Endothelial cell of umbilical vein (primary cell): ENCODE data around the gene SYNDIG1. TPM values are rescaled to one million over a fixed set of nuclear protein-coding genes. Genes with fewer than 3 reads are reported as not detected.

Experiments
- BruUV-seq: library from RNA; stranded (reverse); fragments of 400-500 nt; replicated peaks from 2 replicates; lab custom pipeline; 2021; lab: Mats Ljungman, UMichigan
- CTCF ChIA-PET: fragments of 300-600, 350-600 bp; sonication (Branson Sonifier 250); formaldehyde crosslinking; loops from one replicate; lab custom pipeline; 2021; ENCODE audit warnings: antibody characterized with exemption, inconsistent platforms; lab: Charles Lee
- POLR2A ChIA-PET: fragments of 300-600, 350-600 bp; sonication (Branson Sonifier 250); formaldehyde crosslinking; loops from one replicate; lab custom pipeline; 2021; ENCODE audit warnings: antibody characterized with exemption, inconsistent platforms; lab: Charles Lee
- DNase-seq: peaks from one replicate; pipeline ENCODE4 v3.0.0-alpha.2; 2011; ENCODE audit warnings: low read depth, low spot score
- FAIRE-seq: peaks from 2 replicates; lab custom pipeline; 2011; peaks lifted over from hg19 to GRCh38; lab: Jason Lieb, UNC
- H2AFZ ChIP-seq: 2 replicates; pipeline ENCODE4 v1.6.0; 2012; ENCODE audit warnings: low read depth, low read length, control low read depth, inconsistent platforms
- H3K27ac ChIP-seq: 2 replicates; pipeline ENCODE4 v1.5.1; 2011; ENCODE audit warnings: low read depth, mild to moderate bottlenecking, control low read depth, low read length, moderate library complexity; ENCODE audit not compliant: insufficient read depth
- H3K27me3 ChIP-seq, 2 experiments: 2 replicates each; pipeline versions ENCODE4 v1.6.0 to v1.6.1; 2011; ENCODE audit warnings: low read length in 2 of 2, mixed read lengths in 1 of 2; ENCODE audit not compliant: control insufficient read depth in 2 of 2, insufficient read depth in 2 of 2
- H3K36me3 ChIP-seq, 2 experiments: 2 replicates in 1 of 2; 3 replicates in 1 of 2; pipeline ENCODE4 v1.5.1; 2011; ENCODE audit warnings: low read length in 2 of 2, mild to moderate bottlenecking in 1 of 2, moderate library complexity in 1 of 2; ENCODE audit not compliant: control insufficient read depth in 2 of 2, insufficient read depth in 2 of 2; ENCODE audit errors: extremely low read depth in 1 of 2
- H3K4me1 ChIP-seq: 3 replicates; pipeline ENCODE4 v1.5.1; 2011; ENCODE audit warnings: mild to moderate bottlenecking, low read length; ENCODE audit not compliant: control insufficient read depth, insufficient read depth; ENCODE audit errors: extremely low read depth
- H3K4me2 ChIP-seq: 2 replicates; pipeline ENCODE4 v1.6.1; 2011; ENCODE audit warnings: low read length, control low read depth, mixed read lengths; ENCODE audit not compliant: insufficient read depth
- H3K4me3 ChIP-seq, 3 experiments: fragments of 200-600 bp in 1 of 3; sonication (generic), shearing (Covaris generic) in 1 of 3; replicated peaks in 1 of 3; 2 replicates each; pipeline ENCODE4 v1.5.1; 2011 to 2016; ENCODE audit warnings: control low read depth in 3 of 3, low read length in 3 of 3, mild to moderate bottlenecking in 2 of 3, inconsistent platforms in 1 of 3, low read depth in 1 of 3, moderate library complexity in 1 of 3; ENCODE audit not compliant: insufficient read depth in 1 of 3
- H3K79me2 ChIP-seq: 2 replicates; pipeline ENCODE4 v1.6.0; 2012; ENCODE audit warnings: low read length, inconsistent platforms; ENCODE audit not compliant: control insufficient read depth, insufficient read depth
- H3K9ac ChIP-seq: replicated peaks from 2 replicates; pipeline ENCODE3; 2011; ENCODE audit warnings: low read length, control low read depth; ENCODE audit not compliant: insufficient read depth; ENCODE audit errors: extremely low read depth
- H3K9me1 ChIP-seq: replicated peaks from 3 replicates; pipeline ENCODE4 v1.6.0; 2011; ENCODE audit warnings: mild to moderate bottlenecking, low read length; ENCODE audit not compliant: control insufficient read depth, insufficient read depth; ENCODE audit errors: extremely low read depth
- H3K9me3 ChIP-seq: replicated peaks from 2 replicates; pipeline ENCODE4 v1.5.1; 2012; ENCODE audit warnings: low read length, inconsistent platforms; ENCODE audit not compliant: control insufficient read depth, insufficient read depth
- H4K20me1 ChIP-seq: replicated peaks from 2 replicates; pipeline ENCODE3; 2011; ENCODE audit warnings: mild to moderate bottlenecking, low read length; ENCODE audit not compliant: control insufficient read depth, insufficient read depth; ENCODE audit errors: extremely low read depth
- CTCF ChIP-seq, 2 donors: IDR thresholded peaks; 1 replicate in 1 of 2; 2 replicates in 1 of 2; pipeline ENCODE4 v1.5.1; 2011; ENCODE audit warnings: low read length in 2 of 2, mild to moderate bottlenecking in 2 of 2, moderate library complexity in 2 of 2, control low read depth in 1 of 2, inconsistent platforms in 1 of 2, low read depth in 1 of 2; ENCODE audit not compliant: insufficient read depth in 1 of 2; ENCODE audit errors: extremely low read depth in 1 of 2
- EZH2 ChIP-seq: IDR thresholded peaks from 2 replicates; pipeline ENCODE4 v1.6.1; 2012; ENCODE audit warnings: borderline replicate concordance, low read depth, mild to moderate bottlenecking, moderate library complexity, low read length, inconsistent platforms; ENCODE audit not compliant: severe bottlenecking
- FOS ChIP-seq: IDR thresholded peaks from 2 replicates; pipeline ENCODE4 v1.6.1; 2011; ENCODE audit warnings: mild to moderate bottlenecking, low read length, moderate library complexity, borderline replicate concordance; ENCODE audit not compliant: insufficient read depth
- GATA2 ChIP-seq: IDR thresholded peaks from 2 replicates; pipeline ENCODE4 v1.7.0; 2011; ENCODE audit warnings: low read depth, mild to moderate bottlenecking, moderate library complexity, mixed read lengths, low read length; ENCODE audit not compliant: insufficient read length, insufficient read depth
- JUN ChIP-seq: IDR thresholded peaks from 2 replicates; pipeline ENCODE4 v1.6.1; 2011; ENCODE audit warnings: borderline replicate concordance, low read depth; ENCODE audit not compliant: insufficient read length, insufficient read depth
- MYC ChIP-seq: IDR thresholded peaks from one replicate; pipeline ENCODE4 v1.6.1; 2011; ENCODE audit warnings: mild to moderate bottlenecking, low read depth, low read length
- POLR2A ChIP-seq: IDR thresholded peaks from 2 replicates; pipeline ENCODE4 v1.6.1; 2012; ENCODE audit warnings: low read depth, mild to moderate bottlenecking, control low read depth, low read length
- POLR2AphosphoS5 ChIP-seq: IDR thresholded peaks from 2 replicates; pipeline ENCODE4 v1.6.1; 2012; ENCODE audit warnings: low read depth, mild to moderate bottlenecking, control low read depth, low read length, moderate library complexity; ENCODE audit not compliant: insufficient read depth
- dilution Hi-C: fragments of 300-500 bp; cut with MboI; formaldehyde crosslinking; loops from one replicate; pipeline ENCODE4 v1.15.0; 2019; ENCODE audit warnings: low sequenced_read_pairs; ENCODE audit not compliant: extremely low pct_ligation_motif_present
- intact Hi-C: fragments of 100-400 bp; cut with micrococcal nuclease; formaldehyde crosslinking; loops from one replicate; pipeline ENCODE4 v1.10.0; 2022
- polyA plus RNA-seq, 4 experiments: library from polyadenylated mRNA; depleted of rRNA in 3 of 4; stranded (reverse) in 3 of 4; unstranded in 1 of 4; fragments of >200 nt; gene quantifications; 2 replicates each; pipeline versions ENCODE4 v1.2.1 to v1.2.3, GENCODE V29; 2011 to 2012; ENCODE audit warnings: missing spikeins in 1 of 4
- total RNA-seq: library from RNA; stranded (reverse); gene quantifications from 2 replicates; pipeline ENCODE4 v1.2.3, GENCODE V29; 2021
- TF ChIP-seq, protein P1 (sequence below): IDR thresholded peaks from 2 replicates; pipeline ENCODE4 v1.6.1; 2011; ENCODE audit not compliant: insufficient read depth, insufficient read length

Gene SYNDIG1
- total and polyA plus RNA-seq, 2 donors (not counting 3 experiments of a cell fraction or from before 2014, with no cell fraction given) = not detected

DNA sequence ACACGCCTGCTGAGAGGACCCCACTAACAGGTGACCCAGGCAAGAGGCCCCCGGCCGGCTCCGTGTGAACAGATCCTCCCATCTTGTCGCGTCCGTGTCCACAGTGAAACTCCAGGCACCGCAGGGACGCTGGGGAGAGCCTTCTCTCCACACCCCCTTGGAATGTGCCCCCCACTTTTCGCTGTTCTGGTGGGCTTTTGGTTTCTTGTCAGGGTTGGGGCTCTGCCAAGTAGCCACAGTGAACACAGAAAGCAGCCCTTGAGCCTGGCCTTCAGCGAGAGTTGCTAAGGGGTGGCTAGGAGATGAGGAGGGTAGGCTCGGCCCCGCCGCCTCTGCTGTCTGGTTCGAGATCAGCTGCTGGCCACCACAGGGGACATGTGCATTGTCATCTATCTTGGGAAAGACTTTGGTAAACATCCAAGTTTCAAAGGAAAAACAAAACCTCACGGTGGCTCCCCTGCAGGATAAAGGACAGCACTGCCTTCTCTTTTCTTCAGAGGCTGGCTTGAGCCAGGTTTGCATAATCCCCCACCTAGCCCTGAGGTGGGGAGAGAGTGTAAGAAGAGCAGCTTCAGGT is 22.7 kb downstream of the SYNDIG1 start:
- Histone ChIP-seq H3K27me3 (no peaks in the 10 kb centered on the region), H4K20me1 (no peaks in the 10 kb centered on the region), H3K79me2 (no peaks in the 10 kb centered on the region), H3K4me3 (no peak overlapping the region), H3K4me1 (no peaks in the 10 kb centered on the region), H2AFZ (no peak overlapping the region), H3K9me1 (no peaks in the 10 kb centered on the region), H3K4me2 (no peak overlapping the region), H3K9me3 (no peaks in the 10 kb centered on the region), H3K9ac (no peak overlapping the region), H3K36me3 (no peaks in the 10 kb centered on the region), H3K27ac (no peak overlapping the region)
- BruUV-seq = no TSS peak
- TF ChIP-seq JUN (no peak), POLR2A (no peak), CTCF (IDR thresholded peaks at IDR 0.05; ENCODE audit: extremely low read depth in 1 of 2, insufficient read depth in 1 of 2, low read depth in 1 of 2, low read length in 2 of 2) (no peak), EZH2 (no peak), GATA2 (no peak), FOS (no peak), POLR2AphosphoS5 (no peak), MYC (no peak)
- TF ChIP-seq, protein P1, sequence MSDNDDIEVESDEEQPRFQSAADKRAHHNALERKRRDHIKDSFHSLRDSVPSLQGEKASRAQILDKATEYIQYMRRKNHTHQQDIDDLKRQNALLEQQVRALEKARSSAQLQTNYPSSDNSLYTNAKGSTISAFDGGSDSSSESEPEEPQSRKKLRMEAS = no peak
- POLR2A ChIA-PET = no interaction called here
- DNase-seq (no peak), FAIRE-seq (no peak)
- CTCF ChIA-PET = no interaction called here
- intact Hi-C loops (no loop called here), dilution Hi-C loops (no loop called here)
